ENCODE measurements around the gene ZSCAN4. TPM values are rescaled to one million over a fixed set of nuclear protein-coding genes. Genes with fewer than 3 reads are reported as not detected.

ZSCAN4 gene
- total RNA-seq, 4 donors from 2014 or later, result not detected

DNA sequence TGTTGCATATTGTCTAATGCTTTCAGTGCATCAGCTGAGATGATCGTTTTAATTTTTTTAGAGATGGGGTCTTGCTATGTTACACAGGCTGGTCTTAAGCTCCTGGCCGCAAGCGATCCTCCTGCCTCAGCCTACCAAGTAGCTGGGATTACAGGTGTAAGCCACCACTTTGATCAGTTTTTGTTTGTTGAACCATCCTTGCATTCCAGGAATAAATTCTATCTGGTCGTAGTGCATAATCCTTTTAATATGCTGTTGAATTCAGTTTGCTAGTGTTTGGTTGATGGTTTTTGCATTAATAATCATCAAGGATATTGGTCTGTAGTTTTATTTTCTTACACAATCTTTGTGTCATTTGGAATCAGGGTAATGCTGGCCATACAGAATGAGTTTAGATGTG lies 31.4 kb upstream of the ZSCAN4 start:
- Histone ChIP-seq H3K36me3 (peaks cover 17 to 95% (median 24%) of the 10 kb centered on the region in 3 donors), H3K4me3 (no peak overlapping the region), H3K4me1 (peaks cover 0 to 14% (median 7%) of the 10 kb centered on the region in 4 donors), H3K27me3 (no peaks in the 10 kb centered on the region), H3K9me3 (peaks cover 11 to 80% (median 40%) of the 10 kb centered on the region in 4 donors), H3K27ac (no peak overlapping the region)
- no peak for DNase-seq (ENCODE audit: low spot score in 2 of 2)
- WGBS, 2 donors, result 98 to 99% methylated on average over 4 of the region's 4 CpGs
- TF ChIP-seq, protein P1, sequence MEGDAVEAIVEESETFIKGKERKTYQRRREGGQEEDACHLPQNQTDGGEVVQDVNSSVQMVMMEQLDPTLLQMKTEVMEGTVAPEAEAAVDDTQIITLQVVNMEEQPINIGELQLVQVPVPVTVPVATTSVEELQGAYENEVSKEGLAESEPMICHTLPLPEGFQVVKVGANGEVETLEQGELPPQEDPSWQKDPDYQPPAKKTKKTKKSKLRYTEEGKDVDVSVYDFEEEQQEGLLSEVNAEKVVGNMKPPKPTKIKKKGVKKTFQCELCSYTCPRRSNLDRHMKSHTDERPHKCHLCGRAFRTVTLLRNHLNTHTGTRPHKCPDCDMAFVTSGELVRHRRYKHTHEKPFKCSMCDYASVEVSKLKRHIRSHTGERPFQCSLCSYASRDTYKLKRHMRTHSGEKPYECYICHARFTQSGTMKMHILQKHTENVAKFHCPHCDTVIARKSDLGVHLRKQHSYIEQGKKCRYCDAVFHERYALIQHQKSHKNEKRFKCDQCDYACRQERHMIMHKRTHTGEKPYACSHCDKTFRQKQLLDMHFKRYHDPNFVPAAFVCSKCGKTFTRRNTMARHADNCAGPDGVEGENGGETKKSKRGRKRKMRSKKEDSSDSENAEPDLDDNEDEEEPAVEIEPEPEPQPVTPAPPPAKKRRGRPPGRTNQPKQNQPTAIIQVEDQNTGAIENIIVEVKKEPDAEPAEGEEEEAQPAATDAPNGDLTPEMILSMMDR (IDR thresholded peaks at IDR 0.05), result no peak
- TF ChIP-seq EP300 (IDR thresholded peaks at IDR 0.05), result no peak
- no peak for TF ChIP-seq POLR2A (IDR thresholded peaks at IDR 0.05)

DNA sequence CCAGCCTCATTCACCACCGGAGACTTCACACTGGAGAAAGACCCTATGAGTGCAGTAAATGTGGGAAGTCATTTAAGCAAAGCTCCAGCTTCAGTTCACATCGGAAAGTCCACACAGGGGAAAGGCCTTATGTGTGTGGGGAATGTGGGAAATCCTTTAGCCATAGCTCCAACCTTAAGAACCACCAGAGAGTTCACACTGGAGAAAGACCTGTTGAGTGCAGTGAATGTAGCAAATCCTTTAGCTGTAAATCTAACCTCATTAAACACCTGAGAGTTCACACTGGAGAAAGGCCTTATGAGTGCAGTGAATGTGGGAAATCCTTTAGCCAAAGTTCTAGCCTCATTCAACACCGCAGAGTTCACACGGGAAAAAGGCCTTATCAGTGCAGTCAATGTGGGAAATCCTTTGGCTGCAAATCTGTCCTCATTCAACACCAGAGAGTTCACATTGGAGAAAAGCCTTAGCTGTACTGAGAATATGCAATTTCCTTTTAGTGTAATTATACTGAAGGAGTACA lies 27.0 kb upstream of the ZSCAN4 start:
- no peak for DNase-seq (ENCODE audit: low spot score in 2 of 2)
- H3K27me3 ChIP-seq, result no peaks in the 10 kb centered on the region
- TF ChIP-seq, protein P1 (IDR thresholded peaks at IDR 0.05), result no peak
- TF ChIP-seq POLR2A (IDR thresholded peaks at IDR 0.05) (no peak), EP300 (IDR thresholded peaks at IDR 0.05) (no peak)
- 93 to 96% methylated on average over 4 of the region's 4 CpGs for WGBS, 2 donors
- H3K27ac ChIP-seq, result no peak overlapping the region
- no peaks in the 10 kb centered on the region for H3K4me1 ChIP-seq
- no peak overlapping the region for H3K4me3 ChIP-seq
- H3K9me3 ChIP-seq, result peaks cover 14 to 100% (median 53%) of the 10 kb centered on the region in 4 donors
- peaks cover 14 to 82% (median 24%) of the 10 kb centered on the region in 3 donors for H3K36me3 ChIP-seq

DNA sequence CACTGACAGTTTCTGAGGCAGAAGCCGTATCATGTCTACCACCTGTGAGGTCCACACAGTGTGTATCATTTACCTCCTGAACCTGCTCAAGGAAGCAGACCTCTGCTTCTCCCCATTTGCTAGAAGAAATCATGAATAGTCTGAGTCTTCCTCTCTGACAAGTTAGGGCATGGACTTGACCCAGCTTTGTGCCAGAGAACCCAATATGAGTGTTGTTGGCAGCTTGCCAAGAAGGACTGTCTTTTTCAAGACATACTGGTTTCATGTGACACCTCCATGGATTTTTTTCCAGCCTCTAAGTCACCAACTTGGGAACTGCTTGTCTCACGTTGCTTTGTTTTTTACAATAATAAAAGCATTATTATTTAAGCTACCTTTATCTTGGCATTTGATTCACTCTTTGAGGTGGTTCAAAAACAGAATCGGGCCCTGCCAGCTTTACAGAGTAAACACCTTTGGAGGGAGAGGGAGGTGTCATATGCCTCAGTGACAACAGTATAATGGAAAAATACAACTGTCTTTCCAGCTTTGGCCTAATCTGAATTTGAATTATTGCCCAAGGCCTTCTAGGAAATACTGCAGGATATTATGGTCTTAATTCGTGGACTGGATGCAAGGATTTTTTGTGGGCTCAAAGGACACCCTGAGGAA lies 26.2 kb upstream of the ZSCAN4 start:
- peaks cover 14 to 100% (median 49%) of the 10 kb centered on the region in 4 donors for H3K9me3 ChIP-seq
- no peaks in the 10 kb centered on the region for H3K27me3 ChIP-seq
- TF ChIP-seq EP300 (IDR thresholded peaks at IDR 0.05) (no peak), POLR2A (IDR thresholded peaks at IDR 0.05) (no peak)
- TF ChIP-seq, protein P1 (IDR thresholded peaks at IDR 0.05), result no peak
- DNase-seq (ENCODE audit: low spot score in 2 of 2), result no peak
- no peak overlapping the region for H3K4me3 ChIP-seq
- H3K4me1 ChIP-seq, result no peaks in the 10 kb centered on the region
- WGBS, 2 donors, result 80 to 96% methylated on average over 4 of the region's 4 CpGs
- peaks cover 14 to 74% (median 24%) of the 10 kb centered on the region in 3 donors for H3K36me3 ChIP-seq
- no peak overlapping the region for H3K27ac ChIP-seq

DNA sequence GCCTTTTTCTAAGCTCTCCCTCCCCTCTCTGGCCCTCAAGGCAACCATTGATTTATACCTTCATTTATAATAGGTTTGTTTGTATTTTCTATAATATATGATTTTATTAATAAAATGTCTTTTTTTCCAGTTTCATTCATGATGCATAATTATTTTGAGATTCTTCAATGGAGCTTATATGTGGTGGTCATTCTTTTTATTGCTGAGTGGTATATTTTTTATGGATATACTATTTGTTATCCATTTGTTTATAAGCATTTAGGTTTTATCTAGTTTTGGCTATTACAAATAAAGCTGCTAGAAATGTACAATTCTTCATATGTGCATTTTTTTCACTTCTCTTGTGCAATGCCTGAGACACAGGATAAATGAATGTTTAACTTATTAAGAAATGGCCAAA lies 25.0 kb upstream of the ZSCAN4 start:
- TF ChIP-seq, protein P1 (IDR thresholded peaks at IDR 0.05), result no peak
- no peak for TF ChIP-seq EP300 (IDR thresholded peaks at IDR 0.05)
- no peak for TF ChIP-seq POLR2A (IDR thresholded peaks at IDR 0.05)
- peaks cover 14 to 62% (median 24%) of the 10 kb centered on the region in 3 donors for H3K36me3 ChIP-seq
- H3K27ac ChIP-seq, result no peak overlapping the region
- no peak overlapping the region for H3K4me3 ChIP-seq
- peaks cover 14 to 98% (median 43%) of the 10 kb centered on the region in 4 donors for H3K9me3 ChIP-seq
- H3K27me3 ChIP-seq, result no peaks in the 10 kb centered on the region
- no peaks in the 10 kb centered on the region for H3K4me1 ChIP-seq
- DNase-seq (ENCODE audit: low spot score in 2 of 2), result no peak

DNA sequence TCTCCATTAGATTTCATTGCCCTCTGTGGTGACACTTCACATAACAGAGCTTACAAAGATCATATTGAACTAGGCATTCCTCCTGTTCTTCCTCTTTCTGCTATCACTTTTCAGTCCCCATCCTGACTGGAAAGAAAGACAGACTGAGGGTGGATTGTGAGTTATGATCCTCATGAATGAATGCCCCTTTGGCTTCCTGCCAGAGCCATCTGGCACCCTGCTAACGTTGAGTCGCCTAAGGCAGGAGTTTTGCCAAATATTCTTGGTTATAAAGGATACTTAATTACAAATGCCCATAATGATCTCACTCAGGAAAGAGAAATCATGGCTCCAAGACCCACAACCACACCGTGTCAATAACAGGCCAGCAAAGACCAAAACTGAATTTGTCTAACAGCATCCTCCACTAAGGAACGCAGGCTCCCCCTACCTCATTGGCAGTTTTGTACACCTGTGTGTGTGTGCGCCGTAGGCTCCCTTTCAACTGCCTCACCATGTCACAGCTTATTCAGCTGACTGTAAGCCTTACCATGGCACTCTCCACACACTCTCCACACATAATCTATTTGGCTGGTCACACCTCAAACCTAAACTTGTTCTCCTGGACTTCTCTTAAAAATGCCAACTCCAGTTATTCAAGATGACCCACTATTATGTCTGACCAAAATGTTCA lies 20.3 kb upstream of the ZSCAN4 start:
- no peak overlapping the region for H3K4me3 ChIP-seq
- no peak for DNase-seq (ENCODE audit: low spot score in 2 of 2)
- H3K9me3 ChIP-seq, result peaks cover 0 to 94% (median 11%) of the 10 kb centered on the region in 4 donors
- no peak for TF ChIP-seq POLR2A (IDR thresholded peaks at IDR 0.05)
- TF ChIP-seq, protein P1 (IDR thresholded peaks at IDR 0.05), result no peak
- no peaks in the 10 kb centered on the region for H3K4me1 ChIP-seq
- peaks cover 0 to 15% (median 0%) of the 10 kb centered on the region in 3 donors for H3K36me3 ChIP-seq
- no peaks in the 10 kb centered on the region for H3K27me3 ChIP-seq
- no peak overlapping the region for H3K27ac ChIP-seq
- 51 to 52% methylated on average over 6 of the region's 6 CpGs for WGBS, 2 donors

All from tibial nerve (tissue), 4 donors.